OCI-LY7 (cell line): ENCODE measurements around the gene SPC24.
"Not testable (repeated sequence)": the region's sequence is repeated elsewhere in the genome, so short reads cannot be mapped to it uniquely, and the experiment has no call there.

Experiments used
- CTCF ChIP-seq: fragments of 200-600 bp; sonication (generic); conservative IDR thresholded peaks from 2 replicates; pipeline ENCODE4 v1.5.1; 2014; ENCODE audit warnings: mild to moderate bottlenecking, antibody characterized with exemption, low read length, moderate library complexity, mixed read lengths
- EZH2phosphoT487 ChIP-seq: fragments of 200-600 bp; sonication (generic); IDR thresholded peaks from 2 replicates; pipeline ENCODE4 v1.6.1; 2018; ENCODE audit warnings: low read depth, borderline replicate concordance, mild to moderate bottlenecking, mixed run types, antibody characterized with exemption, low read length, moderate library complexity, mixed read lengths

DNA sequence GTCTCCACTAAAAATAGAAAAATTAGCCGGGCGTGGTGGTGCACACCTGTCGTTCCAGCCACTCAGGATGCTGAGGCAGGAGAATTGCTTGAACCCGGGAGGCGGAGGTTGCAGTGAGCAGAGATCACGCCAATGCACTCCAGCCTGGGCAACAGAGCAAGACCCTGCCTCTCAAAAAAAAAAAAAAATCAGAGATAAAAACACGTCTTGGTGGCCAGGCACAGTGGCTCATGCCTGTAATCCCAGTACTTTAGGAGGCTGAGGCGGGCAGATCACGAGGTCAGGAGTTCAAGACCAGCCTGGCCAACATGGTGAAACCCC lies 23.5 kb upstream of the SPC24 start:
- not testable (repeated sequence) for TF ChIP-seq CTCF, EZH2phosphoT487
